Chondrocyte (in vitro differentiated cells): Measurements from ENCODE around the gene MXI1. TPM values are rescaled to one million over a fixed set of nuclear protein-coding genes. Genes with fewer than 3 reads are reported as not detected.

Source experiments
- DNase-seq: peaks from one replicate; pipeline ENCODE4 v3.0.0; 2021; ENCODE audit warnings: mixed read lengths, low spot score
- H3K27ac Mint-ChIP-seq: one replicate; pipeline ENCODE4 v1.8.0; 2021; ENCODE audit warnings: mild to moderate bottlenecking, moderate library complexity, mixed read lengths; ENCODE audit not compliant: unreplicated experiment
- H3K27me3 Mint-ChIP-seq: 2 replicates; pipeline ENCODE4 v1.8.0; 2021; ENCODE audit warnings: low read depth, mixed read lengths
- H3K36me3 Mint-ChIP-seq: 2 replicates; pipeline ENCODE4 v1.8.0; 2021; ENCODE audit warnings: low read depth, mixed read lengths
- H3K4me1 Mint-ChIP-seq: 2 replicates; pipeline ENCODE4 v1.8.0; 2021; ENCODE audit warnings: low read depth, mild to moderate bottlenecking, mixed read lengths
- H3K4me3 Mint-ChIP-seq: one replicate; pipeline ENCODE4 v1.8.0; 2021; ENCODE audit warnings: mild to moderate bottlenecking, moderate library complexity, mixed read lengths; ENCODE audit not compliant: unreplicated experiment
- H3K9me3 Mint-ChIP-seq: 2 replicates; pipeline ENCODE4 v1.8.0; 2021; ENCODE audit warnings: low read depth, mixed read lengths
- CTCF ChIP-seq: fragments of 200-600 bp; sonication (generic); IDR thresholded peaks from 2 replicates; pipeline ENCODE4 v1.5.0; 2021; ENCODE audit warnings: antibody characterized with exemption, mild to moderate bottlenecking, moderate library complexity
- total RNA-seq: library from RNA; stranded (reverse); gene quantifications from 3 replicates; pipeline ENCODE4 v1.2.1, GENCODE V29; 2021

The MXI1 gene
- total RNA-seq, 1 donor from 2014 or later: 26.8 TPM

GRCh38 chr10:110273474-110273873, 66.1 kb downstream of the MXI1 start:
- Mint-ChIP-seq H3K27me3 (no peaks in the 10 kb centered on the region), H3K4me1 (peaks cover 37% of the 10 kb centered on the region), H3K9me3 (no peaks in the 10 kb centered on the region), H3K4me3 (no peak overlapping the region), H3K36me3 (no peaks in the 10 kb centered on the region), H3K27ac (no peak overlapping the region)
- no peak for TF ChIP-seq CTCF
- DNase-seq: no peak

- no peak for TF ChIP-seq CTCF
- H3K4me1 Mint-ChIP-seq: peaks cover 36% of the 10 kb centered on the region
- no peak for DNase-seq
- no peak overlapping the region for H3K27ac Mint-ChIP-seq
- H3K9me3 Mint-ChIP-seq: no peaks in the 10 kb centered on the region
- no peaks in the 10 kb centered on the region for H3K36me3 Mint-ChIP-seq
- no peak overlapping the region for H3K4me3 Mint-ChIP-seq
- no peaks in the 10 kb centered on the region for H3K27me3 Mint-ChIP-seq
Observed at GRCh38 chr10:110274072-110274627, 66.7 kb downstream of the MXI1 start.

- no peak overlapping the region for H3K4me3 Mint-ChIP-seq
- no peak for TF ChIP-seq CTCF
- H3K36me3 Mint-ChIP-seq: no peaks in the 10 kb centered on the region
- no peaks in the 10 kb centered on the region for H3K9me3 Mint-ChIP-seq
- peaks cover 34% of the 10 kb centered on the region for H3K4me1 Mint-ChIP-seq
- H3K27me3 Mint-ChIP-seq: no peaks in the 10 kb centered on the region
- no peak for DNase-seq
- H3K27ac Mint-ChIP-seq: no peak overlapping the region
Observed at GRCh38 chr10:110274647-110275046, 67.2 kb downstream of the MXI1 start.

GRCh38 chr10:110275128-110275729, 67.8 kb downstream of the MXI1 start:
- H3K27me3 Mint-ChIP-seq: no peaks in the 10 kb centered on the region
- no peaks in the 10 kb centered on the region for H3K9me3 Mint-ChIP-seq
- DNase-seq: no peak
- TF ChIP-seq CTCF: no peak
- H3K4me1 Mint-ChIP-seq: peaks cover 29% of the 10 kb centered on the region
- H3K36me3 Mint-ChIP-seq: no peaks in the 10 kb centered on the region
- H3K4me3 Mint-ChIP-seq: no peak overlapping the region
- no peak overlapping the region for H3K27ac Mint-ChIP-seq

GRCh38 chr10:110276603-110277002, 69.2 kb downstream of the MXI1 start:
- Mint-ChIP-seq H3K4me1 (peaks cover 24% of the 10 kb centered on the region), H3K36me3 (peaks cover 1% of the 10 kb centered on the region)

More at GRCh38 chr10:110276603-110277002, 69.2 kb downstream of the MXI1 start:
- H3K27ac Mint-ChIP-seq: no peak overlapping the region
- no peaks in the 10 kb centered on the region for H3K9me3 Mint-ChIP-seq
- DNase-seq: no peak
- no peak overlapping the region for H3K4me3 Mint-ChIP-seq
- no peaks in the 10 kb centered on the region for H3K27me3 Mint-ChIP-seq
- no peak for TF ChIP-seq CTCF
